ENCODE measurements around the gene NFIB.

GRCh38 chr9:14107495-14107894 lies 206.4 kb downstream of the NFIB start:
- TF ChIP-seq JUNB (CRISPR knock-in tag; IDR thresholded peaks at IDR 0.05; ENCODE audit: borderline replicate concordance) (no peak), IKZF4 (CRISPR knock-in tag; IDR thresholded peaks at IDR 0.05; ENCODE audit: borderline replicate concordance, low read depth, not compliant biosample characterization) (no peak), CTCF (CRISPR knock-in tag; IDR thresholded peaks at IDR 0.05) (no peak), ZSCAN29 (CRISPR knock-in tag; conservative IDR thresholded peaks at IDR 0.05) (no peak), ZBTB4 (CRISPR knock-in tag; IDR thresholded peaks at IDR 0.05; ENCODE audit: borderline replicate concordance) (no peak), IRF9 (CRISPR knock-in tag; IDR thresholded peaks at IDR 0.05; ENCODE audit: borderline replicate concordance) (no peak), CBX2 (IDR thresholded peaks at IDR 0.05; ENCODE audit: low read depth, low read length) (no peak), CBX2 (CRISPR knock-in tag; IDR thresholded peaks at IDR 0.05; ENCODE audit: low read depth) (no peak), PPARG (CRISPR knock-in tag; conservative IDR thresholded peaks at IDR 0.05) (no peak)

Measured in HepG2 (cell line).